ENCODE measurements around the gene ZKSCAN2.
A peak's percentile ranks its signal among the peaks of the same experiment; 100 is the strongest.

The ZKSCAN2 gene

DNA sequence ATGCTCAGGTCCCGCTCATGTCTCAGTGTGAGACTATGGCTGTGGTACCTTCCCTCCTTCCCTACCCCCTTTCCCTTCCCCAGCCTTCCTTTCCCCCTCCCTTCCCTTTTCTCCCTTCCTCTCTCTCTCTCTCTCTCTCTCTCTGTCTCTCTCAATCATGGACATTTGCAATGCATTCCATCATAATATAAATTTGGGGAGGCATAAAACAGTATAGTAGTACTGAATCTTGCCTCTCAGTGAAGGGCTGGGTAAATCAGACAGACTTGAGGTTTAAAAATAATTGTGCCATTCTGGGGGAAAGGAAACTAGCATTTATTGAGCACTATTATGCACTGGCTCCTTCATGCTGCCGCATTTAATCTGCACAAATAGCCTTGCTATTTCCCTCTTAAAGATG is 4.3 kb downstream of the ZKSCAN2 start:
- H3K79me1 ChIP-seq (ENCODE audit: low read length): peaks cover 9% of the 10 kb centered on the region
- H3K18ac ChIP-seq (ENCODE audit: low read length): no peak overlapping the region
- no peak overlapping the region for H2BK15ac ChIP-seq (replicated peaks; ENCODE audit: low read depth)
- H3K4ac ChIP-seq (ENCODE audit: low read depth, low read length): no peak overlapping the region
- no peaks in the 10 kb centered on the region for H3K27me3 ChIP-seq (ENCODE audit: insufficient read depth, low read length, poor library complexity)
- no peak overlapping the region for H3K27ac ChIP-seq (ENCODE audit: low read depth, low read length)
- H3K23ac ChIP-seq (ENCODE audit: low read length): no peak overlapping the region
- no peak overlapping the region for H2AK5ac ChIP-seq (ENCODE audit: low read length)
- WGBS (ENCODE audit: extremely low coverage, insufficient coverage, low lambda C conversion rate): no CpG with 5 or more reads among the region's 2 CpGs
- H3K9ac ChIP-seq (ENCODE audit: low read length): peak overlapping the region; percentile 6
- no peak overlapping the region for H3K4me3 ChIP-seq (ENCODE audit: low read length)
- H3K4me1 ChIP-seq (ENCODE audit: control insufficient read depth, low read depth, low read length): no peaks in the 10 kb centered on the region
- H3K36me3 ChIP-seq (ENCODE audit: control insufficient read depth, insufficient read depth, low read length): peaks cover 2% of the 10 kb centered on the region
- no peak overlapping the region for H2BK120ac ChIP-seq (ENCODE audit: low read depth, low read length)
- H3K79me2 ChIP-seq (ENCODE audit: control insufficient read depth, insufficient read depth, low read length): peaks cover 7% of the 10 kb centered on the region
- DNase-seq: no peak
- no peak overlapping the region for H4K5ac ChIP-seq (ENCODE audit: low read length)
- H3K56ac ChIP-seq (ENCODE audit: low read length): no peak overlapping the region
- no peak overlapping the region for H2BK5ac ChIP-seq (ENCODE audit: low read length)
- no peak overlapping the region for H3K4me2 ChIP-seq (ENCODE audit: low read length)
- no peak overlapping the region for H4K8ac ChIP-seq (ENCODE audit: low read depth, low read length)

DNA sequence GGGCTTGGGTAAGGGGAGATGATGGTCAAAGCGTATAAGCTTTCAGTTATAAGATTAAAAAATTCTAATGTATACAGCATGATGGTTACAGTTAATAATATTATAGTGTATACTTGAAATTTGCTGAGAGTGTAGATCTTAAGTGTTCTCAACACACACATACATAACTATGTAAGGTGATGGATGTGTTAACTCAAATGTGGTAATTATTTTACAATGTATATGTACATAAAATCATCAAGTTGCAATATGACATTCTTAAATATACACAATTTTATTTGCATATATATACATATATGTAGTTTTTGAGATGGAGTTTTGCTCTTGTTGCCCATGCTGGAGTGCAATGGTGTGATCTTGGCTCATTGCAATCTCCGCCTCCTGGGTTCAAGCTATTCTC is 7.2 kb downstream of the ZKSCAN2 start:
- H3K4ac ChIP-seq (ENCODE audit: low read depth, low read length): no peak overlapping the region
- no peak overlapping the region for H4K8ac ChIP-seq (ENCODE audit: low read depth, low read length)
- no peak overlapping the region for H3K56ac ChIP-seq (ENCODE audit: low read length)
- H4K5ac ChIP-seq (ENCODE audit: low read length): no peak overlapping the region
- no peak overlapping the region for H2BK5ac ChIP-seq (ENCODE audit: low read length)
- no peak overlapping the region for H3K23ac ChIP-seq (ENCODE audit: low read length)
- no peak overlapping the region for H2AK5ac ChIP-seq (ENCODE audit: low read length)
- H3K4me1 ChIP-seq (ENCODE audit: control insufficient read depth, low read depth, low read length): no peaks in the 10 kb centered on the region
- no peak overlapping the region for H3K27ac ChIP-seq (ENCODE audit: low read depth, low read length)
- H3K79me2 ChIP-seq (ENCODE audit: control insufficient read depth, insufficient read depth, low read length): no peaks in the 10 kb centered on the region
- no peak overlapping the region for H2BK120ac ChIP-seq (ENCODE audit: low read depth, low read length)
- no peak overlapping the region for H3K4me3 ChIP-seq (ENCODE audit: low read length)
- no peak overlapping the region for H3K4me2 ChIP-seq (ENCODE audit: low read length)
- H2BK15ac ChIP-seq (replicated peaks; ENCODE audit: low read depth): no peak overlapping the region
- H3K27me3 ChIP-seq (ENCODE audit: insufficient read depth, low read length, poor library complexity): no peaks in the 10 kb centered on the region
- peaks cover 7% of the 10 kb centered on the region for H3K79me1 ChIP-seq (ENCODE audit: low read length)
- no CpG with 5 or more reads among the region's 2 CpGs for WGBS (ENCODE audit: extremely low coverage, insufficient coverage, low lambda C conversion rate)
- no peak for DNase-seq
- H3K36me3 ChIP-seq (ENCODE audit: control insufficient read depth, insufficient read depth, low read length): peaks cover 4% of the 10 kb centered on the region
- H3K18ac ChIP-seq (ENCODE audit: low read length): no peak overlapping the region
- no peak overlapping the region for H3K9ac ChIP-seq (ENCODE audit: low read length)

DNA sequence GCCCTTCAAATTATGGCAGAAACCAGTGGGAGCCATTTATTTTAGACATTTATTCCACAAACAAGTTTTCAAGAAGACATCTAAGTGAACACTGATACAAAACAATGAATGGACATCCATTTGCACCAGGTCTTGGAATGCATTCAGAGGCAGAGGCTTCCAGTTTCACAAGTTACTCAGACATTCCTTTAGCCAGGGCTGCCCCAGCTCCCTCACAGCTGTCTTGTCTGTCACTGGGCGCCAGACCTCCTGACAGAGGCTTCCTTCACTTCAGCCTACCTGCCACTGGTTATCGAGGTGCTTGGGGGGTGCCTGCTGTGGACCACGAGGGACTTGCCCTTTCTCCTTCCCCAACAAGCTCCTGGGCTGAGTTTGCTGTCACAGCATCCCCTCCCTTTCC is 21.7 kb downstream of the ZKSCAN2 start:
- no peak overlapping the region for H3K4me3 ChIP-seq (ENCODE audit: low read length)
- no peaks in the 10 kb centered on the region for H3K79me1 ChIP-seq (ENCODE audit: low read length)
- WGBS (ENCODE audit: extremely low coverage, insufficient coverage, low lambda C conversion rate): no CpG with 5 or more reads among the region's 3 CpGs
- H3K9ac ChIP-seq (ENCODE audit: low read length): no peak overlapping the region
- H3K18ac ChIP-seq (ENCODE audit: low read length): no peak overlapping the region
- H3K36me3 ChIP-seq (ENCODE audit: control insufficient read depth, insufficient read depth, low read length): no peaks in the 10 kb centered on the region
- H2BK5ac ChIP-seq (ENCODE audit: low read length): no peak overlapping the region
- H3K23ac ChIP-seq (ENCODE audit: low read length): no peak overlapping the region
- H2BK15ac ChIP-seq (replicated peaks; ENCODE audit: low read depth): no peak overlapping the region
- no peak overlapping the region for H3K4me2 ChIP-seq (ENCODE audit: low read length)
- H3K27me3 ChIP-seq (ENCODE audit: insufficient read depth, low read length, poor library complexity): no peaks in the 10 kb centered on the region
- H2BK120ac ChIP-seq (ENCODE audit: low read depth, low read length): no peak overlapping the region
- no peaks in the 10 kb centered on the region for H3K4me1 ChIP-seq (ENCODE audit: control insufficient read depth, low read depth, low read length)
- H2AK5ac ChIP-seq (ENCODE audit: low read length): no peak overlapping the region
- H3K4ac ChIP-seq (ENCODE audit: low read depth, low read length): no peak overlapping the region
- no peaks in the 10 kb centered on the region for H3K79me2 ChIP-seq (ENCODE audit: control insufficient read depth, insufficient read depth, low read length)
- H3K27ac ChIP-seq (ENCODE audit: low read depth, low read length): no peak overlapping the region
- no peak overlapping the region for H4K5ac ChIP-seq (ENCODE audit: low read length)
- peak; percentile 42 for DNase-seq
- no peak overlapping the region for H3K56ac ChIP-seq (ENCODE audit: low read length)
- no peak overlapping the region for H4K8ac ChIP-seq (ENCODE audit: low read depth, low read length)

DNA sequence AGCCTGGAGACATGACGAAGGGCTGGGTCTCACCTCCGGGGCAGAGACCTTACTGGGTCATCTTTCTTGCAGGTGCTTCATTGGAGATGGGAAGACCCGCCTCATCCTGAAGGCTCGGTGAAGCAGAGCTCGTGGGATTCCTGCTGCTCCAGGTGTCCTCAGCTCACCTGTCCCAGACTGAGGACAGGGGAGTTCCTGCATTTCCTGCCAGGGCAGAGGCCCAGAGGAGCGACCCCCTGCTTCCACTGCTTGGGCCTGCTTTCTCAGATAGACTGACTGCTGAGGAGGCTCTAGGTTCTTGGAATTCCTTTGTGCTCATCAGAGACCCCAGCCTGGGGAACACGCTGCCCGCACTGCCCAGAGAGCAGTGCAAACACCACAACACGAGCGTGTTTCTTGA is 29.3 kb downstream of the ZKSCAN2 start:
- Histone ChIP-seq H3K18ac (ENCODE audit: low read length) (no peak overlapping the region), H3K4me2 (ENCODE audit: low read length) (no peak overlapping the region), H4K8ac (ENCODE audit: low read depth, low read length) (no peak overlapping the region), H3K36me3 (ENCODE audit: control insufficient read depth, insufficient read depth, low read length) (no peaks in the 10 kb centered on the region), H3K27me3 (ENCODE audit: insufficient read depth, low read length, poor library complexity) (no peaks in the 10 kb centered on the region), H3K79me2 (ENCODE audit: control insufficient read depth, insufficient read depth, low read length) (no peaks in the 10 kb centered on the region), H2BK15ac (replicated peaks; ENCODE audit: low read depth) (no peak overlapping the region), H3K4ac (ENCODE audit: low read depth, low read length) (no peak overlapping the region), H3K4me1 (ENCODE audit: control insufficient read depth, low read depth, low read length) (no peaks in the 10 kb centered on the region), H3K56ac (ENCODE audit: low read length) (no peak overlapping the region), H3K9ac (ENCODE audit: low read length) (no peak overlapping the region), H4K5ac (ENCODE audit: low read length) (no peak overlapping the region), H3K4me3 (ENCODE audit: low read length) (no peak overlapping the region), H2BK120ac (ENCODE audit: low read depth, low read length) (no peak overlapping the region), H2AK5ac (ENCODE audit: low read length) (no peak overlapping the region), H3K79me1 (ENCODE audit: low read length) (no peaks in the 10 kb centered on the region), H3K23ac (ENCODE audit: low read length) (no peak overlapping the region), H3K27ac (ENCODE audit: low read depth, low read length) (no peak overlapping the region), H2BK5ac (ENCODE audit: low read length) (no peak overlapping the region)
- DNase-seq: peak; percentile 24
- no CpG with 5 or more reads among the region's 10 CpGs for WGBS (ENCODE audit: extremely low coverage, insufficient coverage, low lambda C conversion rate)

DNA sequence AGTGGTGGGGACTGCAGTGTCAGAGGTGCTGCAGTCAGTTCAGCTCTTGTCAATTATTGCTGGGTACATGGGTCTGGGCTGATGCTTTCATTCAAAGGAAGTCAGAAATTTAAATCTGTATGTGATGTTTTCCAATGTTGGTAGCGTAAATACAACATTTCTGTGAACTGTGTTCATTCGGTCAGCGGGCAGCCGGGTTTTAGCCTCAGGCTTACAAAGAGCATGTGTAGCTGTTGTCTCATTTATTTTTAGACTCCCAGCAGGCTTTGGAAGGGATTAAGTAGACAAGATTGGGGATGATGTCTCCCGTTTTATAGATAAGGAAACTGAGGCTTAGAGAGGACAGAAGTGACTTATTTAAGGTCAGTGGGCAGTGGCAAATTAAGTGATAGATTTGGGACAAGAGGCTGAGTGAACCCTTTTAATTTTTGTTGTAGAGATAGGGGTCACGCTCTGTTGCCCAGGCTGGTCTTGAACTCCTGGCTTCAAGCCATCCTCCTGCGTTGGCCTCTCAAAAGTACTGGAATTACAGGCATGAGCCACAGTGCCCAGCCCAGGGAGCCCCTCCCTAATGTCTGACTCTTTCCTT is 32.8 kb downstream of the ZKSCAN2 start:
- Histone ChIP-seq H3K9ac (ENCODE audit: low read length) (no peak overlapping the region), H3K56ac (ENCODE audit: low read length) (peak overlapping the region; percentile 60), H3K4me1 (ENCODE audit: control insufficient read depth, low read depth, low read length) (no peaks in the 10 kb centered on the region), H3K18ac (ENCODE audit: low read length) (no peak overlapping the region), H3K27me3 (ENCODE audit: insufficient read depth, low read length, poor library complexity) (no peaks in the 10 kb centered on the region), H3K79me1 (ENCODE audit: low read length) (no peaks in the 10 kb centered on the region), H4K8ac (ENCODE audit: low read depth, low read length) (no peak overlapping the region), H3K4me2 (ENCODE audit: low read length) (no peak overlapping the region), H3K79me2 (ENCODE audit: control insufficient read depth, insufficient read depth, low read length) (no peaks in the 10 kb centered on the region), H3K4ac (ENCODE audit: low read depth, low read length) (no peak overlapping the region), H2BK5ac (ENCODE audit: low read length) (no peak overlapping the region), H2BK120ac (ENCODE audit: low read depth, low read length) (no peak overlapping the region), H3K27ac (ENCODE audit: low read depth, low read length) (no peak overlapping the region), H4K5ac (ENCODE audit: low read length) (no peak overlapping the region), H3K36me3 (ENCODE audit: control insufficient read depth, insufficient read depth, low read length) (no peaks in the 10 kb centered on the region), H3K23ac (ENCODE audit: low read length) (no peak overlapping the region), H3K4me3 (ENCODE audit: low read length) (no peak overlapping the region), H2AK5ac (ENCODE audit: low read length) (no peak overlapping the region), H2BK15ac (replicated peaks; ENCODE audit: low read depth) (no peak overlapping the region)
- no CpG with 5 or more reads among the region's 7 CpGs for WGBS (ENCODE audit: extremely low coverage, insufficient coverage, low lambda C conversion rate)
- no peak for DNase-seq

DNA sequence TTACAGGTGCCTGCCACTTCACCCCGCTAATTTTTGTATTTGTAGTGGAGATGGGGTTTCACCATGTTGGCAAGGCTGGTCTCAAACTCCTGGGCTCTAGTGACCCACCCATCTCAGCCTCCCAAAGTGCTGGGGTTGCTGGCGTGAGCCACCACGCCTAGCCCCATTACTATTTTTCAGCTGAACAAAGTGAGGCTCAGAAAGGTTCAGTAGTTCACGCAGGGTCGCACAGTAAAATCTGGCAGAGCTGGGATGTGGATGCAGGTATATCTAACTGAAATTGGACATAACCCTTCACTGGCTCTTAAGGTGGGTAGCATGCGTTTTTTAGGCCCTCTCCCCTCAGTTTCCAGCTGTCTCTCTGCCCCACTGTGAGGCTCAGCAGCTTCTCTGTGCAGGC is 33.7 kb downstream of the ZKSCAN2 start:
- Histone ChIP-seq H3K18ac (ENCODE audit: low read length) (no peak overlapping the region), H3K4me1 (ENCODE audit: control insufficient read depth, low read depth, low read length) (no peaks in the 10 kb centered on the region), H3K9ac (ENCODE audit: low read length) (no peak overlapping the region), H3K23ac (ENCODE audit: low read length) (no peak overlapping the region), H3K36me3 (ENCODE audit: control insufficient read depth, insufficient read depth, low read length) (no peaks in the 10 kb centered on the region), H2AK5ac (ENCODE audit: low read length) (no peak overlapping the region), H4K5ac (ENCODE audit: low read length) (no peak overlapping the region), H2BK5ac (ENCODE audit: low read length) (no peak overlapping the region), H2BK120ac (ENCODE audit: low read depth, low read length) (no peak overlapping the region), H3K79me2 (ENCODE audit: control insufficient read depth, insufficient read depth, low read length) (no peaks in the 10 kb centered on the region), H3K79me1 (ENCODE audit: low read length) (no peaks in the 10 kb centered on the region), H3K4ac (ENCODE audit: low read depth, low read length) (no peak overlapping the region), H4K8ac (ENCODE audit: low read depth, low read length) (no peak overlapping the region), H2BK15ac (replicated peaks; ENCODE audit: low read depth) (no peak overlapping the region), H3K27me3 (ENCODE audit: insufficient read depth, low read length, poor library complexity) (no peaks in the 10 kb centered on the region), H3K56ac (ENCODE audit: low read length) (no peak overlapping the region), H3K27ac (ENCODE audit: low read depth, low read length) (no peak overlapping the region), H3K4me3 (ENCODE audit: low read length) (no peak overlapping the region), H3K4me2 (ENCODE audit: low read length) (no peak overlapping the region)
- DNase-seq: no peak
- no CpG with 5 or more reads among the region's 6 CpGs for WGBS (ENCODE audit: extremely low coverage, insufficient coverage, low lambda C conversion rate)
